HG03575 (cell line): Measurements from ENCODE around the gene SERPINI1.
A peak's percentile ranks its signal among the peaks of the same experiment; 100 is the strongest.

ENCODE experiments used
- ATAC-seq: cut with Tn5 transposase; IDR thresholded peaks from one replicate; pipeline ENCODE4 v1.9.1; 2021; ENCODE audit not compliant: unreplicated experiment, insufficient number of reproducible peaks, low FRiP score; ENCODE audit errors: extremely low read depth

The SERPINI1 gene

GRCh38 chr3:167732313-167733065 lies 3.0 kb upstream of the SERPINI1 start:
- ATAC-seq: no peak

- ATAC-seq: no peak
Observed at GRCh38 chr3:167733961-167734497, 1.5 kb upstream of the SERPINI1 start.

GRCh38 chr3:167734498-167735232 lies 856 bp upstream of the SERPINI1 start, which contains the start of gene PDCD10:
Gene PDCD10 (minus strand): TSS chr3:167734892. CDS start chr3:167720157, 14,735 bp downstream.
- ATAC-seq: peak; percentile 88

- no peak for ATAC-seq
Observed at GRCh38 chr3:167736264-167736787, 805 bp downstream of the SERPINI1 start.

GRCh38 chr3:167736997-167737396 lies 1.5 kb downstream of the SERPINI1 start:
- ATAC-seq: no peak

GRCh38 chr3:167738037-167738436 lies 2.5 kb downstream of the SERPINI1 start:
- no peak for ATAC-seq

- ATAC-seq: no peak
Observed at GRCh38 chr3:167739190-167739810, 3.8 kb downstream of the SERPINI1 start.

GRCh38 chr3:167740961-167741587 lies 5.6 kb downstream of the SERPINI1 start:
- ATAC-seq: peak; percentile 68

GRCh38 chr3:167742338-167742737 lies 6.8 kb downstream of the SERPINI1 start:
- no peak for ATAC-seq

- ATAC-seq: no peak
Observed at GRCh38 chr3:167743799-167744198, 8.3 kb downstream of the SERPINI1 start.

- no peak for ATAC-seq
Observed at GRCh38 chr3:167749209-167749608, 13.7 kb downstream of the SERPINI1 start.

- no peak for ATAC-seq
Observed at GRCh38 chr3:167749728-167750127, 14.2 kb downstream of the SERPINI1 start.

GRCh38 chr3:167750272-167750971 lies 14.9 kb downstream of the SERPINI1 start:
- peak; percentile 96 for ATAC-seq

GRCh38 chr3:167754049-167754448 lies 18.5 kb downstream of the SERPINI1 start:
- ATAC-seq: no peak

GRCh38 chr3:167761302-167761701 lies 25.8 kb downstream of the SERPINI1 start:
- ATAC-seq: no peak

- ATAC-seq: no peak
Observed at GRCh38 chr3:167762296-167762695, 26.8 kb downstream of the SERPINI1 start.

GRCh38 chr3:167772992-167773391 lies 37.5 kb downstream of the SERPINI1 start:
- no peak for ATAC-seq

- ATAC-seq: peak; percentile 95
Observed at GRCh38 chr3:167773584-167773983, 38.1 kb downstream of the SERPINI1 start.
